GM18951 (cell line): ENCODE measurements around the gene KANK2.

Experiments used
- POLR2A ChIP-seq: IDR thresholded peaks from 4 replicates; pipeline ENCODE4 v1.6.1; 2011; ENCODE audit warnings: mild to moderate bottlenecking; ENCODE audit not compliant: insufficient read length, insufficient read depth; ENCODE audit errors: extremely low read depth
- in situ Hi-C: fragments of 300-500 bp; cut with MboI; formaldehyde crosslinking; loops from one replicate; pipeline ENCODE4 v1.12.0; 2022; ENCODE audit warnings: low sequenced_read_pairs, mixed read lengths, inconsistent platforms; ENCODE audit not compliant: unreplicated experiment

The KANK2 gene

DNA sequence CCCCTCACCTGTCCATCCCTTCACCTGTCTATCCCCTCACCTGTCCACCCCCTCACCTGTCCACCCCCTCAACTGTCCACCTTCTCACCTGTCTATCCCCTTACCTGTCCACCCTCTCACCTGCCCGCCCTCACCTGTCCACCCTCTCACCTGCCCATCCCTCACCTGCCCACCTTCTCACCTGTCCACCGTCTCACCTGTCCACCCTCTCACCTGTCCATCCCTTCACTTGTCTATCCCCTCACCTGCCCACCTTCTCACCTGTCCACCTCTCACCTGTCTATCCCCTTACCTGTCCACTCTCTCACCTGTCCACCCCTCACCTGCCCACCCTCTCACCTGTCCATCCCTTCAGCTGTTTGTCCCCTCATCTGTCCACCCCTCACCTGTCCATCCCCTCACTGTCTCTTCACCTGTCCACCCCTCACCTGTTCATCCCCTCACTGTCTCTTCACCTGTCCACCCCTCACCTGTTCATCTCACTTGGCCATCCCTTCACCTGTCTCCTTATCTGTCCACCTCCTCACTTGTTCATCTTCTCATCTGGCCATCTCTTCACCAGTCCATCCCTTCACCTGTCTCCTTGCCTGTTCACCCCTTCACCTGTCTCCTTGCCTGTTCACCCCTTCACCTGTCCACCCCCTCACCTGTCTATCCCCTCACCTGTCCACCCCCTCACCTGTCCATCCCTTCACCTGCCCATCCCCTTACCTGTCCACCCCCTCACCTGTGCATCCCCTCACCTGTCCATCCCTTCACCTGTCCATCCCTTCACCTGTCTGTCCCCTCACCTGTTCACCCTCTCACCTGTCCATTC lies 12.7 kb upstream of the KANK2 start:
- TF ChIP-seq POLR2A: no peak
- in situ Hi-C loops: no loop called here

GRCh38 chr19:11208561-11209471 lies 11.5 kb upstream of the KANK2 start:
- in situ Hi-C loops: no loop called here
- TF ChIP-seq POLR2A: no peak

- TF ChIP-seq POLR2A: no peak
- in situ Hi-C loops: no loop called here
Observed at GRCh38 chr19:11205939-11206570, 8.7 kb upstream of the KANK2 start.

GRCh38 chr19:11204943-11205349 lies 7.6 kb upstream of the KANK2 start:
- in situ Hi-C loops: no loop called here
- TF ChIP-seq POLR2A: no peak

DNA sequence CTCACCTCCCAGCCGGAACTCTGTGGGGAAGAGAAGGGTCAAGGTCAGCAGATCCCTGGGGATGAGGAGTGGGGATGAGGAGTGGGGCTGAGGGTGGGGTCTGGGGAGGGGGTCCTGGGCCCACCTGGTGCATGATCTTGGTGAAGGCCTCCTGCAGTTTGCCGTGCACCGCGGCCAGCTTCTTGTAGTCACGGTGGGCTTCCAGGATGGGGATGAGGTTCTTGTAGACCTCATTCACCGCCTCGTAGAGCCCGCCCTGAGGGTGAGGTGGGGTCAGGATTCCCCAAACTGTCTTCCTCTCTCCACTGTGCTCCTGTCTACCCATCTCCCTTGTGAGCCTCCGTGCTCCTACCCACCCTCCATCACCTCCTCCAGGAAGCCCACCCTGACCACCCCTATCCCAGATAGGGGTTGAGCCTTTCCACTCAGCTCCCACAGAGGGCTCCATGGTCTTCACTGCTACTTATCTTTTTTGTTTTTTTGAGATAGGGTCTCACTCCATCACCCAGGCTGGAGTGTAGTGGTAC lies 6.8 kb upstream of the KANK2 start:
- in situ Hi-C loops: no loop called here
- TF ChIP-seq POLR2A: no peak

GRCh38 chr19:11203194-11204075 lies 6.1 kb upstream of the KANK2 start:
- TF ChIP-seq POLR2A: no peak
- in situ Hi-C loops: no loop called here

DNA sequence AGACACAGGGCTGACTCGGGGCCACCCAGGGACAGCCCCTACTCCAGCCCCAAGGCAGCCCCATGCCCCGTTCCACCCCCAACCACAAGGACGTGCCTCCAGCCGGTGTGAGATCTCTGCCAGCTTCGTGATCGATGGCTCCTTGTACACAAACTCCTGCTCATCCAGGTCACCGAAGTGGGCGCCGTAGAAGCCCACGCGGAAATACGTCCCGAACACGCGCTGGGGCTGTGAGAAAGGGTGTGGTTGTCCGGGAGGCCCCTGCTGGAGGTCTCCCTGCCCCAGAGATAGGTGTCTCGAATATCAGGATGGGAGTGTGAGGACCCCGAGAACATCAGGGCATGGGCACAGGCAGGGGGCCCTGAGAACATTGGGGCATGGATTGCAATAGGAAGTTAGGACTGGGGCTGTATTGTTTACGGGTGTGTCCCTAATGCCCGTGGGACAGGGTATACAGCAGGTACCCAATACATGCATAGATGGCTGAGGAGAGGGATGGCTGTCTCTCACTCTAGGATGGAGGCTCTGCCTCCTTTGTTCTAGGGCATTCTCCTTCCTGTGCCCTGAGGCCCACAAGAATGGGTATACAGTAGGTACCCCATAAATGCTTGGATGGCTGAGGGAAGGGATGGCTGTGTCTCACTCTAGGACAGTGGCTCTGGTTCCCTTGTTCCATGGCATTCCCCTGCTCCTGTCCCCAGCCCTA lies 5.3 kb upstream of the KANK2 start:
- in situ Hi-C loops: no loop called here
- TF ChIP-seq POLR2A: no peak

GRCh38 chr19:11201791-11202190 lies 4.4 kb upstream of the KANK2 start:
- in situ Hi-C loops: no loop called here
- no peak for TF ChIP-seq POLR2A

DNA sequence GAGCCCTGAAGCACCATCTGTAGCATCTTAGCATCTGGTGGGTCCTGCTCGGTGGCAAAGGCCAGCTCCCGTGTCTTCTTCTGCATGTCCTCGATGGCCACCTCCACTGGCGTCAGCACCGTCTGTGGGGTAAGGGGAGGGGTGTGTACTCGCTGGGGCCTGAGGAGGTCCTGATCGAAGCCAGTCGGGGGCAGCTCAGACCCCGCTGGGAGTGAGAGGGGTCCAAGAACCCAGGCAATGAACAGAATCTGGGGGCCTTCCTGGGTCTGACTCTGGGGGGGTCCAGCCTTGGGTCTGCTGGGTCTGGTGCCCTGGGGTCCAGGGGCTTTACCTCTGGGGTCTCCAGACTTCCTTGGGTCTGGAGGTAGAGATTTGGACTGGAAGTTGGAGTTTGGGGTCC lies 3.6 kb upstream of the KANK2 start:
- TF ChIP-seq POLR2A: no peak
- in situ Hi-C loops: no loop called here

GRCh38 chr19:11200015-11200574 lies 2.8 kb upstream of the KANK2 start:
- in situ Hi-C loops: no loop called here

GRCh38 chr19:11199517-11199916 lies 2.2 kb upstream of the KANK2 start:
- in situ Hi-C loops: no loop called here
- no peak for TF ChIP-seq POLR2A

More at GRCh38 chr19:11200015-11200574, 2.8 kb upstream of the KANK2 start:
- no peak for TF ChIP-seq POLR2A
